Chondrocyte (in vitro differentiated cells): ENCODE data around the gene SAMMSON. TPM values are rescaled to one million over a fixed set of nuclear protein-coding genes. Genes with fewer than 3 reads are reported as not detected.

Experiments used
- DNase-seq: peaks from one replicate; pipeline ENCODE4 v3.0.0; 2021; ENCODE audit warnings: mixed read lengths, low spot score
- H3K27ac Mint-ChIP-seq: one replicate; pipeline ENCODE4 v1.8.0; 2021; ENCODE audit warnings: mild to moderate bottlenecking, moderate library complexity, mixed read lengths; ENCODE audit not compliant: unreplicated experiment
- H3K27me3 Mint-ChIP-seq: 2 replicates; pipeline ENCODE4 v1.8.0; 2021; ENCODE audit warnings: low read depth, mixed read lengths
- H3K36me3 Mint-ChIP-seq: 2 replicates; pipeline ENCODE4 v1.8.0; 2021; ENCODE audit warnings: low read depth, mixed read lengths
- H3K4me1 Mint-ChIP-seq: 2 replicates; pipeline ENCODE4 v1.8.0; 2021; ENCODE audit warnings: low read depth, mild to moderate bottlenecking, mixed read lengths
- H3K4me3 Mint-ChIP-seq: one replicate; pipeline ENCODE4 v1.8.0; 2021; ENCODE audit warnings: mild to moderate bottlenecking, moderate library complexity, mixed read lengths; ENCODE audit not compliant: unreplicated experiment
- H3K9me3 Mint-ChIP-seq: 2 replicates; pipeline ENCODE4 v1.8.0; 2021; ENCODE audit warnings: low read depth, mixed read lengths
- CTCF ChIP-seq: fragments of 200-600 bp; sonication (generic); IDR thresholded peaks from 2 replicates; pipeline ENCODE4 v1.5.0; 2021; ENCODE audit warnings: antibody characterized with exemption, mild to moderate bottlenecking, moderate library complexity
- total RNA-seq: library from RNA; stranded (reverse); gene quantifications from 3 replicates; pipeline ENCODE4 v1.2.1, GENCODE V29; 2021

SAMMSON gene
- total RNA-seq, 1 donor from 2014 or later = not detected

DNA sequence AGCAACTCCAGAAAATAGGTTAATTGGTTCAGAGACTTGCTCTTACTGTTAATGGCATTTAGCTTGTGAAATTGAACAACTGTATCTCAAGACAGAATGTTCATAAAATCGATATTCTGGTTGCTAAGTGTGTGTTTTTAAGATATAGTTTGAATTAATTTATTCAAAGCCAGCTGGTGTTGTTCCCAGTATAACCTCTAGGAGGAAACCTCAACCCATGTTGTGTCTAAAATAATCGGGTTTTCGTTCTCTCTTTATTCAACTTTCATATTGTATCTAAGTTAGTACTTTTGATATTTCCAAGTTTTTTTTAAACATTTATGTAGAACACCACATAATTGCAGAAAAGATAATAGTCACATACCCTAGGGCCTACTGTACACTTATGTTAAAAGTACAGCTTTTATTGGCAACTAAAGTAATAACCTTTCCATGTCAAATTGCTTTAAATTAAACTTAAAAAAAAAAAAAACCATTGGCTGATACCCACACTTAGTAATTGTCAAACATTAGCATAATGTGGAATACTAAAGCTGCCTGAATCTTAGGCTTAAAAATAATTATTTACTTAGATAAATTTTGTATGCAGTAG, 90.9 kb downstream of the SAMMSON start:
- DNase-seq = no peak
- H3K27ac Mint-ChIP-seq = no peak overlapping the region
- H3K9me3 Mint-ChIP-seq = no peaks in the 10 kb centered on the region
- H3K27me3 Mint-ChIP-seq = peaks cover 20% of the 10 kb centered on the region
- H3K36me3 Mint-ChIP-seq = no peaks in the 10 kb centered on the region
- no peaks in the 10 kb centered on the region for H3K4me1 Mint-ChIP-seq
- H3K4me3 Mint-ChIP-seq = no peak overlapping the region
- TF ChIP-seq CTCF = peak; percentile 90

DNA sequence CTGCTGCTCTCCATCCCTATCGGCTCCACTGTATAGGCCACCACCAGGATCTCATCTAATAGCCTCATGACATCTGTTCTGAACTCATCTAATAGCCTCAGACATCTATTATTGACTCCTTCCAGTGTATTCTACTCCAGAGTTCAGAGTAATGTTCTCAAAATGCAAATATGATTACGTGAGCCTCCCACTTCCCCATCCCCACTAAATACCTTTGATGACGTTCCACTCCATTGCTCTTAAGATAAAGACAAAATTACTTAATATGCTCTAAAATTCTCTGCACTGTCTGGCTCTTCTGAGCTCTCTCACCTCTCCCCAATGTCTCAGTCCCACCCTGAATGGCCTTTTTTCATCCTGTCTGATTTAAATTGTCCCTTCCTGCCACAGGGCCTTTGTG, 94.7 kb downstream of the SAMMSON start:
- peaks cover 14% of the 10 kb centered on the region for H3K27me3 Mint-ChIP-seq
- no peak overlapping the region for H3K4me3 Mint-ChIP-seq
- no peaks in the 10 kb centered on the region for H3K9me3 Mint-ChIP-seq
- no peak for TF ChIP-seq CTCF
- DNase-seq = no peak
- no peaks in the 10 kb centered on the region for H3K36me3 Mint-ChIP-seq
- H3K4me1 Mint-ChIP-seq = no peaks in the 10 kb centered on the region
- no peak overlapping the region for H3K27ac Mint-ChIP-seq

DNA sequence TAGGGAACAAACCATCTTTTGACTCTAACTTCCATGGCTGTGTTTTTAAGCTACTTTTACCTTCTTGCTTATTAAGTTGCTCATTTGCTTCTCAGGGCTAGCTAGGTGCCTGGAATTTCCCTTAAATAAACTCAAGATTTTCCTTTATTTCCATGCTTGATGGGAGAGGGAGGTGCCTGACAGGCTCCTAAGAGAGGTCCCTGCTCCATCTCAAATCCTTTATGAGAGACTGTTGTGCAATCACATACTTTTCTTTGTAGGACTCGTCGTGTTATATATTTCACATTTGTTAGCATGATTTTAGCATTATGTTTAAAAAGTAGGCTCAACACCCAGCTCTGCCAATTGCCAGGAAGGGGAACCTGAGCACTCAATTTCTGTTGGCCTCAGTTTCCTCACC, 95.7 kb downstream of the SAMMSON start:
- Mint-ChIP-seq H3K4me1 (no peaks in the 10 kb centered on the region), H3K36me3 (no peaks in the 10 kb centered on the region), H3K9me3 (no peaks in the 10 kb centered on the region), H3K4me3 (no peak overlapping the region), H3K27me3 (peaks cover 14% of the 10 kb centered on the region), H3K27ac (no peak overlapping the region)
- no peak for TF ChIP-seq CTCF
- DNase-seq = no peak

- no peak for TF ChIP-seq CTCF
- no peak overlapping the region for H3K27ac Mint-ChIP-seq
- H3K9me3 Mint-ChIP-seq = no peaks in the 10 kb centered on the region
- DNase-seq = no peak
- peaks cover 16% of the 10 kb centered on the region for H3K27me3 Mint-ChIP-seq
- no peak overlapping the region for H3K4me3 Mint-ChIP-seq
- no peaks in the 10 kb centered on the region for H3K4me1 Mint-ChIP-seq
- no peaks in the 10 kb centered on the region for H3K36me3 Mint-ChIP-seq
Measured at GRCh38 chr3:70096376-70097066, 97.0 kb downstream of the SAMMSON start.

DNA sequence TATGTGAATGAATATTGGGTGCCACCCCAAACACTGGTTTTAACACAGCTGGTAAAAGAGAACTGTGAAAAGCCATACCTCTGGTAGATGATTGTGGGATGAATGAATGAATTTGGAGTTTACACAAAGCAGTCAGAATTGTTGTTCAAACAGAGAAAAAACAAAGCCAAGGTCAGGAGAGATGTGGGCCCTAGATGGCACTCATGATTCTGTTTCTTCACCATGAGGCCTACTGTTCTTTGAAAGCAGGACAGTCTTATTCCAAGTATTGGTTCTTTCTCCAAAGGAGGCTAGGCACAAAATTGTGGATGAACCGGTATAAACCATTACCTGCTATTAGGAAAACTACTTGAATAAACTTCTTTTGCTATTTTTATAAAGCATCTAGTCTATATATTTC, 97.6 kb downstream of the SAMMSON start:
- no peaks in the 10 kb centered on the region for H3K36me3 Mint-ChIP-seq
- H3K27ac Mint-ChIP-seq = no peak overlapping the region
- no peak for DNase-seq
- no peaks in the 10 kb centered on the region for H3K4me1 Mint-ChIP-seq
- no peak overlapping the region for H3K4me3 Mint-ChIP-seq
- TF ChIP-seq CTCF = no peak
- H3K9me3 Mint-ChIP-seq = no peaks in the 10 kb centered on the region
- H3K27me3 Mint-ChIP-seq = peaks cover 15% of the 10 kb centered on the region
